Measurements from ENCODE around the gene MMAB. TPM values are rescaled to one million over a fixed set of nuclear protein-coding genes. Genes with fewer than 3 reads are reported as not detected.

MMAB gene
- total RNA-seq, 1 experiment from 2014 or later: 24.3 TPM

DNA sequence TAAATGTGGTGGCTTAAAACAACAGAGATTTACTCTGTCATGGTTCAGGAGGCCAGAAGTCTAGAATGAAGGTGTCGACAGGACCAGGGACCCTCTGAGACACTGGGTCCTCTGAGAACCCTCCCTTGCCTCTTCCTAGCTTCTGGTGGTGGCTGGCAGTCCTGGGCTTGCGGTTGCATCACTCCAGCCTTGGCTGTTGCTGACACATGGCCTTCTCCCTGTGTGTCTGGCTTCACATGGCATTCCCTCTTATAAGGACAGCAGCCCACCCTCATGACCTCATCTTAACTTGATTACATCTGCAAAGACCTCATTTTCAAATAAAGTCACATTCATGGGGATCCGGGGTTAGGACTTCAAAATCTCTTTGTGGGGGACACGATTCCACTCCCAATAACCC lies 37.2 kb upstream of the MMAB start:
- Mint-ChIP-seq H3K36me3 (ENCODE audit: insufficient read depth in 1 of 3, low read depth in 3 of 3) (no peaks in the 10 kb centered on the region; a peak in 1 of 7 replicates), H3K4me3 (no peak overlapping the region), H3K4me1 (peaks cover 6 to 23% of the 10 kb centered on the region in 2 experiments), H3K27ac (no peak overlapping the region), H3K27me3 (ENCODE audit: low read depth) (peaks cover 3% of the 10 kb centered on the region), H3K9me3 (no peaks in the 10 kb centered on the region)
- Histone ChIP-seq H3K79me2 (ENCODE audit: insufficient read depth, low read length) (no peaks in the 10 kb centered on the region), H2AK5ac (ENCODE audit: insufficient read length, low read length) (no peak overlapping the region), H4K91ac (ENCODE audit: insufficient read length, low read depth, low read length) (no peak overlapping the region), H4K5ac (ENCODE audit: insufficient read length, low read depth, low read length) (no peak overlapping the region), H3K27me3 (ENCODE audit: insufficient read depth, low read length) (no peaks in the 10 kb centered on the region), H3K4ac (ENCODE audit: low read depth, low read length) (no peak overlapping the region), H2BK5ac (ENCODE audit: insufficient read length, low read length) (no peak overlapping the region), H3K18ac (ENCODE audit: insufficient read length, low read depth, low read length) (no peak overlapping the region), H3K23me2 (ENCODE audit: insufficient read length, low read depth, low read length, poor library complexity, severe bottlenecking) (no peaks in the 10 kb centered on the region), H3K9ac (ENCODE audit: extremely low read depth, insufficient read length, low read length) (no peak overlapping the region), H4K8ac (replicated peaks; ENCODE audit: insufficient read length, low read depth, low read length) (no peak overlapping the region), H3K23ac (ENCODE audit: insufficient read length, low read depth, low read length) (no peak overlapping the region), H3K9me3 (ENCODE audit: control insufficient read depth, low read depth, low read length) (no peaks in the 10 kb centered on the region), H2AFZ (ENCODE audit: low read length) (no peak overlapping the region), H4K20me1 (ENCODE audit: control insufficient read depth, insufficient read depth, insufficient read length) (no peaks in the 10 kb centered on the region), H3K56ac (ENCODE audit: insufficient read length, low read depth, low read length) (no peak overlapping the region), H3T11ph (ENCODE audit: low read length) (no peak overlapping the region), H3K4me1 (ENCODE audit: insufficient read depth, low read length) (no peaks in the 10 kb centered on the region), H3K79me1 (ENCODE audit: insufficient read depth, low read depth, low read length, poor library complexity, severe bottlenecking) (no peaks in the 10 kb centered on the region), H2BK12ac (ENCODE audit: insufficient read length, low read depth, low read length) (no peak overlapping the region), H3K14ac (ENCODE audit: insufficient read depth, low read length) (no peak overlapping the region), H2BK20ac (ENCODE audit: low read depth, low read length, poor library complexity, severe bottlenecking) (no peak overlapping the region), H2BK15ac (ENCODE audit: low read depth, low read length) (no peak overlapping the region), H3K4me2 (ENCODE audit: insufficient read depth, insufficient read length, low read length) (no peak overlapping the region), H3K27ac (ENCODE audit: insufficient read length, low read depth, low read length) (no peak overlapping the region), H2BK120ac (ENCODE audit: low read depth, low read length, poor library complexity, severe bottlenecking) (no peak overlapping the region)
- DNase-seq: no peak
- TF ChIP-seq, protein P1, sequence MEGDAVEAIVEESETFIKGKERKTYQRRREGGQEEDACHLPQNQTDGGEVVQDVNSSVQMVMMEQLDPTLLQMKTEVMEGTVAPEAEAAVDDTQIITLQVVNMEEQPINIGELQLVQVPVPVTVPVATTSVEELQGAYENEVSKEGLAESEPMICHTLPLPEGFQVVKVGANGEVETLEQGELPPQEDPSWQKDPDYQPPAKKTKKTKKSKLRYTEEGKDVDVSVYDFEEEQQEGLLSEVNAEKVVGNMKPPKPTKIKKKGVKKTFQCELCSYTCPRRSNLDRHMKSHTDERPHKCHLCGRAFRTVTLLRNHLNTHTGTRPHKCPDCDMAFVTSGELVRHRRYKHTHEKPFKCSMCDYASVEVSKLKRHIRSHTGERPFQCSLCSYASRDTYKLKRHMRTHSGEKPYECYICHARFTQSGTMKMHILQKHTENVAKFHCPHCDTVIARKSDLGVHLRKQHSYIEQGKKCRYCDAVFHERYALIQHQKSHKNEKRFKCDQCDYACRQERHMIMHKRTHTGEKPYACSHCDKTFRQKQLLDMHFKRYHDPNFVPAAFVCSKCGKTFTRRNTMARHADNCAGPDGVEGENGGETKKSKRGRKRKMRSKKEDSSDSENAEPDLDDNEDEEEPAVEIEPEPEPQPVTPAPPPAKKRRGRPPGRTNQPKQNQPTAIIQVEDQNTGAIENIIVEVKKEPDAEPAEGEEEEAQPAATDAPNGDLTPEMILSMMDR (conservative IDR thresholded peaks at IDR 0.05): no peak
- WGBS (ENCODE audit: extremely low coverage, insufficient read length, low lambda C conversion rate): no CpG with 5 or more reads among the region's 4 CpGs
